Keratinocyte (primary cell): ENCODE data around the gene ABHD4.

Experiments
- CTCF ChIP-seq, 3 experiments: IDR thresholded peaks in 1 of 3; conservative IDR thresholded peaks in 1 of 3; optimal IDR thresholded peaks in 1 of 3; 2 replicates in 2 of 3; 3 replicates in 1 of 3; pipeline versions ENCODE3 to v1.5.1; 2011; ENCODE audit warnings: low read length in 3 of 3, mild to moderate bottlenecking in 3 of 3, moderate library complexity in 2 of 3, control low read depth in 1 of 3, inconsistent platforms in 1 of 3; ENCODE audit not compliant: insufficient read depth in 2 of 3; ENCODE audit errors: extremely low read depth in 1 of 3
- EZH2 ChIP-seq: IDR thresholded peaks from one replicate; pipeline ENCODE4 v1.6.1; 2012; ENCODE audit warnings: inconsistent platforms, mild to moderate bottlenecking, low read length, moderate library complexity

GRCh38 chr14:22552001-22552826, 45.9 kb upstream of the ABHD4 start:
- TF ChIP-seq CTCF (optimal IDR thresholded peaks at IDR 0.05 in 1 of 3, IDR thresholded peaks at IDR 0.05 in 1 of 3, conservative IDR thresholded peaks at IDR 0.05 in 1 of 3; ENCODE audit: extremely low read depth in 1 of 3, insufficient read depth in 2 of 3, low read length in 3 of 3): no peak
- no peak for TF ChIP-seq EZH2
